IPS-18c (cell line): Measurements from ENCODE around the gene EEF1AKMT1.
"Not testable (repeated sequence)": the region's sequence is repeated elsewhere in the genome, so short reads cannot be mapped to it uniquely, and the experiment has no call there.

Experiments
- H3K4me3 ChIP-seq: 2 replicates; pipeline ENCODE4 v1.7.0; 2013; ENCODE audit warnings: low read depth, mild to moderate bottlenecking, low read length, moderate library complexity; ENCODE audit not compliant: insufficient read depth
- H3K9me3 ChIP-seq: one replicate; pipeline ENCODE4 v1.6.1; 2013; ENCODE audit warnings: mild to moderate bottlenecking, low read length, moderate library complexity; ENCODE audit not compliant: control insufficient read depth, insufficient read depth

The EEF1AKMT1 gene

DNA sequence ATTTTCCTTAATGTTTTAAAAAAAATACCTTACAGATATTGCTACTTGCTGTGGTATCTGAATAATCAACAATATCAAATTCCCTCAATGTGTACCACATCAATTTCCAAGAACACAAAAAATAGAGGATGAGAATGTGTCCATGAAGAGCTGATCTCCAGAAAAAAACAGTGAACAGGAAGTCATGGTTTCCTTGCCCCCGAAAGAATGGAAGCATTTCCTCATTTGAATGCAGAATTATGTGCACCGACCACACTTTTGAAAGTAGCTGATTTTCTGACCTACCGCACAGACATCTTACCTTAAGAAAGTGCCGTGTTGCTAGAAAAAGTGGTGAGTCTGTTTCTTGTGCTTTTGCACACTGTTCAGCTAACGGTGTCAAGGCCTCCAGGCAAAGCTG is 13.4 kb upstream of the EEF1AKMT1 start:
- Histone ChIP-seq H3K4me3 (no peak overlapping the region), H3K9me3 (no peaks in the 10 kb centered on the region)

DNA sequence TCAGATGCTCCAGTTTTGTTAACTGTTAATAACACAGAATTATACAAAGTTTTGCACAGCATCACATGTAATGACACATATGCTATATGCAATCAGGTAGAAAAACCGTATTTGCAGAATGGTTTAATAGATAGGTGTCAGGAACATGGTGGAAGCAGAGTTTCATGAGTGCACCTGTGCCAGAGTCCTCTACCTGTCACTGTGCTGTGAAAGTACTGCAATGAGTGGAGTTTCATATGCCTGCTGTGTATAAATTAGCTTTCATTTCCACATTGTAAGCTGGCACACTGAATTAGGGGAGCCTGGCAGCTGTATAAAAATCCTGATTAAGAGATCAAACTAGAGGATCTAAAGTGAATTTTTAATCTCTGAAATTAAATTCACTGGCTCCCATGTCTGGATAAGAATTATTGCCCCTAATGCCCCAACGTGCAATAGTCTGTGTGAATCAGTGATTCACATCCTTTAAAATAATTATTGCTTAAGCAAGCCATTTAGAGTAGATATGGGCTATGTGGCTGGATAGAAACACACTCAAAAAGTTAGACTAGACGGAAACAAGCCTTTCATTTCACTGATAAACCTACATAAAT is 8.5 kb upstream of the EEF1AKMT1 start:
- Histone ChIP-seq H3K9me3 (no peaks in the 10 kb centered on the region), H3K4me3 (no peak overlapping the region)

DNA sequence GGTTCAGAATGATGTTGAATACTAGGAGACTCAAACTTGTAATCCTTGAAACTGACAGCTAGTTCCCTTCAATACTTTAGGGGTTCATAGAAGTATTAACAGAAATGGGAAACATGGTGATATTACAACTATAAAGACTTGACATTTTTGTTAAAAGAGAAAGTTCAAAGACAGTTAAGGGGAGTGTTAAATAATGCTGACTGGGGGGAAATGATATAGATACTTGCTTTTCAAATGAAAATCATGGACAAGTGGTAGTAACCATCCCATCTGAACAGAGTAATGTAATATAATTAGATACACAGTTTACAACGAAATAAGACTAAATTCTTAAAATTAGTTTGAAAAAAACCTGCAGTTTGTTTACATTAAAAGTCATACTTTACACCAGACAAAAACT is 6.6 kb upstream of the EEF1AKMT1 start:
- Histone ChIP-seq H3K4me3 (no peak overlapping the region), H3K9me3 (no peaks in the 10 kb centered on the region)

DNA sequence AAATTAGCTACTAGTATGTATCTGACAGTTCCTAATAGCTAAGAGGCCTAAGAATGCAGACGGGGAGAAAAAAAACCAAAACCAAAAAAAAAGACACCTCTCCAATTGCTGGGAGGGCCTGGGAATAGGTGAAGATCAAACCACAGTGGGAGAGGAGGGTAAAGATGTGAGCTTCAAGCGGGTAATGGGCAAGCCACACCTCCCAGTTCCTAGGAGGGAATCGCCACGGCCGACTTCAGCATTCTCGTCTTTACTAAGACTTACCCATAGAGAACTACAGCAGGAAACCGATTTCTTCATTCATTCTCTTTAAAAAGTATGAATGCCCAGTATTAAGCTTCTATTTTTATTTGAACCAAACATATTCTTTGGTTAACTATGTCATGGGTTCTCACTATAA is 5.6 kb upstream of the EEF1AKMT1 start:
- no peaks in the 10 kb centered on the region for H3K9me3 ChIP-seq
- no peak overlapping the region for H3K4me3 ChIP-seq

DNA sequence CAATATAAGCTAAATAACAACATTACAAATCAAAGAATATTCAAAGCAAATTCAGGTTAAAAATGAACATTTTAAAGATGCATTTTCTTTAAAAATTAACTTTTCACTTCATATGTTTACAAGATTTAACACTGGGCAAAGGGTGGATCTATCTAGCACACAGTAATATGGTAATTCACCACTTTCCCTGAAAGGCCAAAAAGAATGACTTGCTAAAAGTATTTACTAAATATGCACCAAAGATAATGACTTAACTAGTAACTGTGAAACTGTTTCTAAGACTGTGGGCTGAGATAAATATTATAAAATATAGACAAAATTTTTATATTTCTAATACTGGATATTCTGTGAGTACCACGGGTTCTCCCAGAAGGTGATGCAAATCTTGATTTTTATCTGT is 4.5 kb upstream of the EEF1AKMT1 start:
- no peak overlapping the region for H3K4me3 ChIP-seq
- no peaks in the 10 kb centered on the region for H3K9me3 ChIP-seq

DNA sequence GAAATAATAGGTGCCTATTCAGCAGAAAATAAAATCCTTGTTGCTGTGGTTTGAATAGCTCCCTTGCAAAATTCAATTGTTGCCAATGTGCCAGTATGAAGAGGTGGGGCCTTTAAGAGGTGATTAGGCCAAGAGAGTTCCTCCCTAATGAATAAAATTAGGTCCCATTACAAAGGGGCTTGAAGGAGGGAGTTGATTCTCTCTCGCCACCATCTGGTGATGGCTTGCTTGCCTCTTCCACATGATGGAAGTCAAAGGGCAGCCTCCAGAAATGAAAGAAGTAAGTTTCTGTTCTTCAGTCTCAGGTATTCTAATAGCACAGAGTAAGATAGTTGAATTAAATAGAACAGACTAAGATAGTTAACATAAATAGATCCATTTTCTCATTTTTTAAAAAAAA is 3.0 kb upstream of the EEF1AKMT1 start:
- Histone ChIP-seq H3K9me3 (no peaks in the 10 kb centered on the region), H3K4me3 (no peak overlapping the region)

DNA sequence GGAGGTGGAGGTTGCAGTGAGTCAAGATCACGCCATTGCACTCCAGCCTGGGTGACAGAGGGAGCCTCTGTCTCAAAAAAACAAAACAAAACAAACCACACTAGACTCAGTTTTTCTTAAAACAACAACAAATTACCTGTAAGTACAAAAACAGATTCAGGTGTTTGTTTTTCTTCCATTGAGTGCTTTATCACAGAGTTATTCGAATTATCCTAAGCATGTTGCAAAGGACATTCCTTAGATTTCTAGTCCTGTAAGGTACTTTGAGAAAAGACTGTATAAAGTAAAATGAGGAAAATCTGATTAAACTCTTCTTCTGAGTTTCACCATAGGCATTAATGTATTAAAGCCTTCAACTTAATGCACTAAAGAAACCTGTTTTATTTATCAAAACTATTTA is 2.2 kb upstream of the EEF1AKMT1 start:
- Histone ChIP-seq H3K4me3 (no peak overlapping the region), H3K9me3 (no peaks in the 10 kb centered on the region)

DNA sequence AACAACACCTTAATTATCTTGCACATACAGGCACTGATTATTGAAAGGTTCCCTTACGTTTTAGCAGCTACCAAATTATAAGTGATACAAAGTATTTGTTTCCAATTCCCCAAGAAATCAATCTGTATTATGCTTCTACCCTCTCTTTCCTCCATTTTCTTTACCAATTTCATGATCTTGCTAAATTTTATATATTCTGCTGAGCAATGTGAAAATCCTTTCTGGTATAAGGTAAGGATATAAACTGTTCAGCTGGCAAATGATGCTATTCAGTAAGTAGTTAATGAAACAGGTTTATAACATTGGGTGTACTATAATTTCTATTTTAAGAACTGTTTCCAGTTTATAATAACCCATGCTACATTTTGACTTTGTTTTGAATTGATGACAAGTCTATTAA is 985 bp upstream of the EEF1AKMT1 start:
- no peak overlapping the region for H3K4me3 ChIP-seq

DNA sequence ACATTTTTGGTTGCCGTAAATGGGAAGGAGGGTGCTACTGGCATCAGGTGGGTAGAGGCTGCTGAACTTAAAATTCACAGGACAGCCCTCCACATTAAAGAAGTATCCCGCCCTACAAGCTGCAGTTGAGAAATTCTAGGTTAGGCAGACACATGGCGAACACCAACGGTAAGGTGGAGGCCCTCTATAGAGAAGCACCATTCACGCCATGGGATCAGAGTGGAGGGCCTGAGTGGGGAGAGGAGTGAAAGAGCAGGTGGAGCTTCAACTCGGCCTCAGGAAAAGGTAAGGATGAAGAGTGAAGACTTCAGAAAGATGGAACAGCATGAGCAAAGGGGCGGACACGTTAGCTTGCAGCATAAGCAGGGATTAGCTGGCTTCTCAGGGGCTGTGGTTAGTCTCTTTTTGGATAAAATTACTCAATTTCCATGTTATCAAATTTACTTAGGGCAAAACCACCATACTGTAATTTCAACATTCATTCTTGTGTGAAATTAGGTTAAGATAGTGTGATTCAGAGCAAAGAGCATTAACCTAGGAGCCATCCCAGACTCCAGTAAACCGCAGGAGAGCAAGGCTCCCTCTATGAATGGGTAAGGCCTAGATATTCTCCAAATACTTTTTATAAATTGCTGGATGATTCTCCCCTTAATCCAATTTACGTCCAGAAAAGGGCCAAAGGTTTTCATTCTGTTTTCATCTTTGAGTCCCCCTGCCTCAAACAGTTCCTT is 1.2 kb downstream of the EEF1AKMT1 start:
- peak overlapping the region; percentile 84 for H3K4me3 ChIP-seq
- H3K9me3 ChIP-seq = no peaks in the 10 kb centered on the region

More for the DNA sequence above, 985 bp upstream of the EEF1AKMT1 start:
- no peaks in the 10 kb centered on the region for H3K9me3 ChIP-seq

DNA sequence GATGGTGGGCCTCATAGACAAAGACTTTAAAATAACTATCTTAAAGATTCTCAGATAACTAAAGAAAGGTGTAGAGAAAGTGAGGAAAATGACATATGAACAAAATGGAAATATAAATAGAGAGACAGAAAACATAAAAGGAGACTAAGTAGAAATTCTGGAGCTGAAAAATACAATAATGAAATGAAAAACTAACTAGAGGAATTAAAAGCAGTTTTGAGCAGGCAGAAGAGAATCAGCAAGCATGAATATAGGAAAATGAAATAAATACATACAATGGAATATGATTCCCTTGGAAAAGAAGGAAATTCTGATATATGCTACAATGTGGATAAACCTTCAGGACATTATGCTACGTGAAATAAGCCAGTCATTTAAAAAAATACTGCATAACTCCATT is 3.9 kb downstream of the EEF1AKMT1 start:
- Histone ChIP-seq H3K9me3 (no peaks in the 10 kb centered on the region), H3K4me3 (no peak overlapping the region)

DNA sequence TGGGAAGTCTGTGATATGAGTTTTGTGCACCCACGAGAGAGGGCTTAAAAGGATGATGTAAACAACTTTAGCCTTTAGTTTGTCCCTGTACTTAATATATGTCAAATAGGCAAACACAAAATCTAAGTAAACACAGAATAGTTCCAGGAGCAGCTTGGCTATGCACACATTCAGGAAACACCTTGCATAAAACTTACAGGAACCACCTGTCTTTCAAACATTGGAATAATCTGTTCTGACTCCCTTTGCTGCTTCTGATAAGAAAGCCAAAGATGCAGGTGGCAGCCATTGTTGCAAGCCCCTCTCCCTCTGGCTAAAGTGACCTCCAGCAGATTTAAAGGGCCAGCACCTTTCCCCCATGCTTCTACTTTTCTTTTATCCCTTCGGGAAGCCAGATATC is 4.7 kb downstream of the EEF1AKMT1 start:
- Histone ChIP-seq H3K4me3 (no peak overlapping the region), H3K9me3 (no peaks in the 10 kb centered on the region)

DNA sequence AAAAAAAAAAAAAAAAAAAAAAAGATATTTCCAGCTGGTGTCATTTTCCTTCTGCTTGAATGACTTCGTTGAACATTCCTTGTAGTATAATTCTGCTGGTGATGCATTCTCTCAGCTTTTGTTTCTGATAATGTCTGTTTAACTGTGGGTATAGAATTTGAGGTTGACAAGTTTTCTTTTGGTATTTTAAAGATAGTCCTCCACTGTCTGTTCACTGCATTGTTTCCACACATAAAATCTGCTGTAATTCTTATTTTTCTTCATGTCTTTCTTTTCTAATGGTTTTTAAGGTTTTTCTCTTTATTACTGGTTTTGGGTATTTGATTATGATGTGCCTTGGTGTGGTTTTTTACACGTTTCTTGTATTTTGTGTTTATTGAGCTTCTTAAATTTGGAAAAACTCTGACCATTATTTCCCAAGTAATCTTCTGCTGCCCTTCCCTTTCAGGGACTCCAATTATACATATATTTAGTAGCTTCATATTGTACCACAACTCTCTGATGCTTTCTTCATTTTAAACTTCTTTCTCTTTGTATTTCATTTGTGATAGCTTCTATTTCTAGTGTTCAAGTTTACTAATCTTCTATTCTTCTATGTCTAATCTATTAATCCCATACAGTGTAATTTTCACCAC is 6.3 kb downstream of the EEF1AKMT1 start:
- no peaks in the 10 kb centered on the region for H3K9me3 ChIP-seq
- H3K4me3 ChIP-seq = no peak overlapping the region

DNA sequence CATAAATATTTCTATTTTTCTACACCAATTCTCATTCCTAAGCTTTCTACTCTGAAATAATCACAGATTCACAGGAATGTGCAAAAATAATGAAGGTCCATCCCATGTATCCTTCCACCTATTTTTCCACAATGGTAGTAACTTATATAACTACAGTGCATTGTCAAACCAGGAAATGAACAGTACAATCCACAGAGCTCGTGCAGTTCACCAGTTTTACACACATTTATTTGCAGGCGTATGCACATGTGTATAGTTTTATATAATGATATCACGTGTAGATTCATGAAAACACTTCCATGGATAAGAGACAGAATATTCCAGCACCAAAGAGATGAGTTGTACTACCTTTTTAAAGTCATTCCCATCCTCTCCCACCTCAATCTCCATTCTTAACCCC is 12.9 kb downstream of the EEF1AKMT1 start:
- Histone ChIP-seq H3K4me3 (no peak overlapping the region), H3K9me3 (peaks cover 4% of the 10 kb centered on the region)

DNA sequence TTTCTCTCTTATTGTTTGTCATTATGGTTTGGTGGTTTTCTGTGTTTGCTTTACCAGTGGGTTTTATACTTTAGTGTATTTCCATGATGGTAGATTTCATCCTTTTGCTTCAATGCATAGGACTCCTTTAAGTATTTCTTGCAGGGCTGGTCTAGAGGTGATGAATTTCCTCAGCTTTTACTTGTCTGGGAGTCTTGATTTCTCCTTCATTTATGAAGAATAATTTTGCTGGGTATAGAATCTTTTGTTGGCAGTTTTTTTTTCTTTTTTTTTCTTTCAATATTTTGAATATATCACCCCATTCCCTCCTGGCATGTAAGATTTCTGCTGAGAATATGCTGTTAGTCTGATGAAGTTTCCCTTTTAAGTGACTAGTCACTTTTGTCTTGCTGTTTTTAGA is 19.8 kb downstream of the EEF1AKMT1 start:
- no peak overlapping the region for H3K4me3 ChIP-seq
- H3K9me3 ChIP-seq = peaks cover 4% of the 10 kb centered on the region

DNA sequence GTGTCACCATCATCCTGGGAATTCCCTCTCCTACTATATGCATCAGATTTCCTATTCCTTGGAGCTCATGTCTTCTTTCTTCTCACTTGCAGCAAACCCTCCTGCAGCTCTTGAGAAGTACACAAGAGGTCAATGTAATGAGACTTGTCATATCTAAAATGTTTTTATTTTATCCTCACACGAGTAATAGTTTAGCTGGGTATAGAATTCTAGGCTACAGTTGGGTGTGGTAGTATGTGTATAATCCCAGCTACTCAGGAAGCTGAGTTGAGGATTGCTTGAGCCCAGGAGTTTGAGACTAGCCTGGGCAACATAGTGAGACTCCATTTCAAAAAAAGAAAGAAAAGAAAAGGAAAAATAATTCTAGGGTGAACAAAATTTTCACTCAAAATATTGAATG is 24.4 kb downstream of the EEF1AKMT1 start:
- Histone ChIP-seq H3K9me3 (no peaks in the 10 kb centered on the region), H3K4me3 (no peak overlapping the region)

DNA sequence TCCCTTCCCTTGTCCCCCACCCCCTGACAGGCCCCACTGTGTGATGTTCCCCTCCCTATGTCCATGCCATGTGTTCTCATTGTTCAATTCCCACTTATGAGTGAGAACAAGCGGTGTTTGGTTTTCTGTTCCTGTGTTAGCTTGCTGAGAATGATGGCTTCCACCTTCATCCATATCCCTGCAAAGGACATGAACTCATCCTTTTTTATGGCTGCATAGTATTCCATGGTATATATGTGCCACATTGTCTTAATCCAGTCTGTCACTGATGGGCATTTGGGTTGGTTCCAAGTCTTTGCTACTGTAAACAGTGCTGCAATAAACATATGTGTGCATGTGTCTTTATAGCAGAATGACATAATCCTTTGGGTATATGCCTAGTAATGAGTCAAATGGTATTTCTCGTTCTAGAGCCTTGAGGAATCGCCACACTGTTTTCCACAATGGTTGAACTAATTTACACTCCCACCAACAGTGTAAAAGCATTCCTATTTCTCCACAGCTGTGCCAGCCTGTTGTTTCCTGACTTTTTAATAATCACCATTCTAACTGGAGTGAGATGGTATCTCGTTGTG is 29.8 kb downstream of the EEF1AKMT1 start:
- H3K4me3 ChIP-seq, H3K9me3 ChIP-seq: not testable (repeated sequence)

DNA sequence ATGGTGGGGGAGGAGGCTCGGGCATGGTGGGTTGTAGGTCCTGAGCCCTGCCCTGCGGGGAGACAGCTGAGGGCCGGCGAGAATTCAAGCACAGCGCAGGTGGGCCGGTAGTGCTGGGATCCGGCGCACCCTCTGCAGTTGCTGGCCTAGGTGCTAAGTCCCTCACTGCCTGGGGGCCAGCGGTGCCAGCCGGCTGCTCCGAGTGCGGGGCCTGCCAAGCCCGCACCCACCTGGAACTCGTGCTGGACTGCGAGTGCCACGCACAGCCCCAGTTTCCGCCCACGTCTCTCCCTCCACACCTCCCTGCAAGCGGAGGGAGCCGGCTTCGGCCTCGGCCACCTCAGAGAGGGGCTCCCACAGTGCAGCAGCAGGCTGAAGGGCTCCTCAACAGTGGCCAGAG is 33.7 kb downstream of the EEF1AKMT1 start:
- Histone ChIP-seq H3K4me3 (no peak overlapping the region), H3K9me3 (no peaks in the 10 kb centered on the region)

DNA sequence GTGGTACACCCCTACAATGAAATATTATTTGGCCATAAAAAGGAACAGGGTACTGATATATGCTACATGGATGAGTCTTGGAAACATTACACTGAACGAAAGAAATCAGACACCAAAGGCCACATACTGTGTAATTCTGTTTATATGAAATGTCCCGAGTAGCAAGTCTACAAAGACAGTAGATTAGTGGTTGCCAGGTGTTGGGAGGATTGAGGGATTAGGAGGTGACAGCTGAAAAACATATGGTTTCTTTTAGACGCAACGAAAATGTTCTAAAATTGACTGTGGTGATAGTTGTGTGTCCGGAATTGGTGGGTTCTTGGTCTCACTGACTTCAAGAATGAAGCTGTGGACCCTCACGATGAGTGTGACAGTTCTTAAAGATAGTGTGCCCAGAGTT is 35.1 kb downstream of the EEF1AKMT1 start:
- Histone ChIP-seq H3K9me3 (no peaks in the 10 kb centered on the region), H3K4me3 (no peak overlapping the region)
